HTERT RPE-1 (cell line): ENCODE data around the gene CLEC4E.
"Not testable (repeated sequence)": the region's sequence is repeated elsewhere in the genome, so short reads cannot be mapped to it uniquely, and the experiment has no call there.

Source experiments
- in situ Hi-C: fragments of 300-500 bp; cut with MboI; formaldehyde crosslinking; loops from 4 replicates; pipeline ENCODE4 v1.14.3; 2020; ENCODE audit warnings: low sequenced_read_pairs

Gene CLEC4E

GRCh38 chr12:8541562-8541961 lies 857 bp upstream of the CLEC4E start:
- in situ Hi-C loops: no loop called here

DNA sequence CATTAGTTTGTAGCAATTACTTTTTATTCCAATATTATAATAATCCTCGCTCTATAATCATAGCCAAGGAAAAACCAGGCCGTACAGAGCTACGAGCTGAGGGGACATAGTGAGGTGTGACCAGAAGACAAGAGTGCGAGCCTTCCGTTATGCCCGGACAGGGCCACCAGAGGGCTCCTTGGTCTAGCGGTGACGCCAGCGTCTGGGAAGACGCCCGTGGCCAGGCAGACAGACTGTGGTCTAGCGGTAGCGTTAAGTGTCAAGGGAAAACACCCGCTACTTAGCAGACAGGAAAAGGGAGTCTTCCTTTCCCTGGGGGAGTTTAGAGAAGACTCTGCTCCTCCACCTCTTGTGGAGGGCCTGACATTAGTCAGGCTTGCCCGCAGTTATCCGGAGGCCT lies 2.9 kb downstream of the CLEC4E start:
- in situ Hi-C loops: not testable (repeated sequence)

- in situ Hi-C loops: no loop called here
These were observed 8.7 kb downstream of the CLEC4E start for GRCh38 chr12:8532045-8532444.

GRCh38 chr12:8527250-8528130 lies 13.2 kb downstream of the CLEC4E start:
- in situ Hi-C loops: no loop called here

- in situ Hi-C loops: no loop called here
These were observed 21.5 kb downstream of the CLEC4E start for GRCh38 chr12:8519171-8519570.

- in situ Hi-C loops: no loop called here
These were observed 22.7 kb downstream of the CLEC4E start for GRCh38 chr12:8517971-8518370.

- in situ Hi-C loops: no loop called here
These were observed 27.4 kb downstream of the CLEC4E start, which contains the start of gene CLEC4D for GRCh38 chr12:8513256-8513655. CLEC4D (plus strand) TSS chr12:8513503; CDS start chr12:8513733, 230 bp downstream.

GRCh38 chr12:8508910-8509841 lies 31.5 kb downstream of the CLEC4E start:
- in situ Hi-C loops: no loop called here

GRCh38 chr12:8508223-8508622 lies 32.5 kb downstream of the CLEC4E start:
- in situ Hi-C loops: no loop called here

DNA sequence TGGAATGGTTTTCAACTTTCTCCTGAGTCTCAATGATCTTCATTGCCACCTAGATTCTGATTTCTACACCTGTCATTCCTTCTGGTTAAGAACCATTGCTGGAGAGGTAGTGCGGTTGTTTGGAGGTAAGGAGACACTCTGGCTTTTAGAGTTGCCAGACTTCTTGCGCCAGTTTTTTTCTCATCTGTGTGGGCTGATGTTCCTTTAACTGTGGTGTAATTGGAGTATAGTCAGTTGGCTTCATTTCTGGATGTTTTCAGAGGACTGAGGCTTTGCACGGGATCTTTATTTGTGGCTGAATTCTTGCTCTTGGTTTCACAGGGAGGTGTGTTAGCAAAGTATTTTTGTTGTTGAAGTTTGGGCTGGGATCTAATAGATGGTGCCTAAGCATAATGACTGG lies 33.1 kb downstream of the CLEC4E start:
- in situ Hi-C loops: no loop called here

DNA sequence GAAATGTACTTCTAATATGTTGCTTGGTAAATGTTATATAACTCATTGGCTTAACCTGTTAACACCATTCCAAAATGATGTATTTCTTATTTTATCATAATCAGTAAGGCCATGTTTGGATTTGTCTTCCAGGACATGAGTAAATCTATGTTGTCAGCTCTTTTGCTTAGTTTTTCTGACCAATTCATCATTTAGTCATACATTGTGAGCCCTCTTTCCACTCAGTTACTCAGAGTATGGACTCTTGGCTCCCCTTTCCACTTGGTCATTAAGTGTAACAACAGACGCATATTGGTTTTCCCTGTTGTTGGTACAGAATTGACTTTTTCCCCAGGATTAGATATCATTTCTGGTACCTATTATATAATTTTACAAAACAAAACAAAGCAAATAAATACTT lies 36.4 kb downstream of the CLEC4E start:
- in situ Hi-C loops: no loop called here

DNA sequence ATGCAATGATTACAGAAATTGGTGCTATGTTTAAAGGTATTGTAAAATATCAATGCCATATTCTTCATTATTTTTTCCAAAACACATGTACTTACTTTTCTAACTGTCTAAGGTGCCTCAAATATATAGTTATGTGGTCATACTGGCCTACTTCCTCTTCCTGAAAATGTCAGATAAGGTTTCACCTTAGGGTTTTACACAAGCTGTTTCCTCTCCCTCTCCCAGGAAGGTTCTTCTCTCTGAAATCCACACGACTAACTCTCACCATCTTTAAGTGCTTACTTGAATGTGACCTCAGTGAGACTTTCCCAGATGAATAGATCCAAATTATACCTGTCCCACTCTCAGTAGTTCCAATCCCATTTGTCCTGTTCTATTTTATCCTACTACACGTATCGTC lies 39.0 kb downstream of the CLEC4E start:
- in situ Hi-C loops: no loop called here

DNA sequence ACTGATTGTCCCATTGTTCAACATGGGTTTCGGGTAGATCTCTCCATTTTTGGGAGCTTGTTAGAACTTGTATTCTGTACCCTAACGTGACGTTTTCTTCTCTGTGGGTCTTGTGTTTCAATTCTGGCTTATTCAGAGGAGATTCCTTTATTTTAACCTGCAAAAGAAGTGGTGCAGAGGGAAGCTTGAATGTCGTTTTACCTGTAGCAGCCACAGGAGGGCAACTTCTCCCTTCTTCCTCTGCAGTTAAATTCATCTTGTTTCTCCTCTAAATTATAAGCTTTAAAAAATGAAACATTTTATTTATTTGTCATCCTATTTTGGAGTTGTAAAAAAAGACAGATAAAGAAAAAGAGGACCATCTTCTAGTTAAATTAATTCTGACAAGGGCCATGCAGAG lies 41.1 kb downstream of the CLEC4E start:
- in situ Hi-C loops: no loop called here

- in situ Hi-C loops: not testable (repeated sequence)
These were observed 44.6 kb downstream of the CLEC4E start for GRCh38 chr12:8496074-8496473.

GRCh38 chr12:8495671-8496070 lies 45.0 kb downstream of the CLEC4E start:
- in situ Hi-C loops: not testable (repeated sequence)

DNA sequence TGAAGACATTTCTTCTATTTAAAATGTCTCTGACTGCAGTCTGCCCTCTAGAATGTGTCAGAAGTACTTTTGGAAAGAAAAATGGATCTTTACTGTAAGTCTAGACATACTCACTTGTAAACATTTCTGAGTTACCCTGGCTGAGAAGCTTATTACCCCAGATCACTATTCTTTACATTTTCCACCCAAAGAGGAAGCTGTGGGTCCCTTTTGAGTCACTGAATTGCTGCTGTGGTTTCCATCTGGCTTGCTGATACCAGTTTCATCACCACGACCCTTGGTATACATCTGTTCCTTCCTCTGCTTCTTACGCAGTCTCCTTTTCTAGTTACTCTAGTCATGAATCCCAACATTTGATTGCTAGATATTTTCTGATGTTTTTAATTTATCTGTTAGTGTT lies 47.6 kb downstream of the CLEC4E start:
- in situ Hi-C loops: no loop called here

DNA sequence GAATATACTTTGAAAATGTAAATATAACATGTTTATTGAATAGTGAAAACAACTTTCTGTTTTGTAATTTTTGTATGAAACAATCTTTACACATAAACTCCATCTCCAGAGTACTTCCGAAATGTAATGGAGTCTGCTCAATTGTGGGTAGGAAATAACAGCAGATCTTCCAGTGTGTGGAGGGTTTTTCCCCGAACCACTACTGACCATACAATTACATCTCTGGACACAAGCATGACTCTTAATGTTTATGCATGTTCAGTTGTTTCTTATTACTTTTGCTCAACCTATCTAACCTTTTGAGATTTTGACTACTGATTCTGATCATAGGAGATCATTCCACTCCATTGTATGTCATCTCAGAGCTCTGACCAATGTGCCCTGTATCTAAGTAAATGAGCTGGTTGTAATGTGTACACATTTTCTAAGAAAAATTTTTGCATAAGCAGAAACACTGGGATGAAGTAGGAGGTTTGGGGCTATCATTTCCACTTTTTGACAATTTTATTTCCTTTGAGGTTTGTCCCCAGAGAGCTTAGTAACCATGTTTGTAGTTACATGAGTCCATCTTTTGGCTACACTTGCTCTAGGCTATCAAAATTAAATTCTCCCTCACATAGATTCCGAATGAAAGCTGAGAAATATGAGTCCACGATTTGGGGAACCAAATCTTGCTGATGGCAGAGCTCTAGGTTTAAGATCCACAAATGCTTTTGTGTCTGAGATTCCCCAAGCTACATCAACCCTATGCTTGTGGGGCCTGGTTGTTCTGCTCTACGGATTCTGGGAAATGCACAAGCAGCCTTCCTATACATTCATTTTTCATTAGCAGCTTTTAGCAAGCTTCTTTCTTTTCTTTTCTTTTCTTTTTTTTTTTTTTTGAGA lies 48.8 kb downstream of the CLEC4E start:
- in situ Hi-C loops: no loop called here
